Upper lobe of left lung (tissue), 6 donors: Measurements from ENCODE around the gene ENPP5. TPM values are rescaled to one million over a fixed set of nuclear protein-coding genes. Genes with fewer than 3 reads are reported as not detected.
A peak's percentile ranks its signal among the peaks of the same experiment; 100 is the strongest.

ENCODE experiments used
- ATAC-seq, 2 donors: fragments of 200-7000 bp; cut with Tn5 transposase; one replicate each; pipeline ENCODE4 v1.9.1; 2022; ENCODE audit warnings: mild to moderate bottlenecking in 2 of 2, moderate library complexity in 2 of 2; ENCODE audit not compliant: low FRiP score in 2 of 2
- DNase-seq, 2 donors: peaks; one replicate each; pipeline ENCODE4 v3.0.0-alpha.2; 2019 to 2020
- H3K27ac ChIP-seq, 4 donors: fragments of 200-600 bp; sonication (generic); one replicate each; pipeline ENCODE4 v1.5.1; 2016 to 2019
- H3K27me3 ChIP-seq, 4 donors: fragments of 200-600 bp; sonication (generic); one replicate each; pipeline ENCODE4 v1.5.1; 2017 to 2019
- H3K36me3 ChIP-seq, 4 donors: fragments of 200-600 bp; sonication (generic); one replicate each; pipeline ENCODE4 v1.5.1; 2016 to 2019
- H3K4me1 ChIP-seq, 4 donors: fragments of 200-600 bp; sonication (generic); one replicate each; pipeline ENCODE4 v1.5.1; 2018 to 2019
- H3K4me3 ChIP-seq, 4 donors: fragments of 200-600 bp; sonication (generic); one replicate each; pipeline ENCODE4 v1.5.1; 2017 to 2019; ENCODE audit warnings: mild to moderate bottlenecking in 2 of 4, moderate library complexity in 1 of 4
- H3K9me3 ChIP-seq, 4 donors: fragments of 200-600 bp; sonication (generic); one replicate each; pipeline ENCODE4 v1.5.1; 2018 to 2019
- EP300 ChIP-seq, 4 donors: sonication (generic); formaldehyde crosslinking; IDR thresholded peaks; one replicate each; pipeline ENCODE4 v1.5.1; 2017; ENCODE audit warnings: antibody characterized with exemption in 4 of 4, control low read depth in 2 of 4
- POLR2A ChIP-seq, 4 donors: fragments of 450-650 bp; IDR thresholded peaks; one replicate each; pipeline ENCODE4 v1.5.1; 2016 to 2017; ENCODE audit warnings: antibody characterized with exemption in 4 of 4, mild to moderate bottlenecking in 2 of 4
- POLR2AphosphoS5 ChIP-seq, 2 donors: sonication (generic); formaldehyde crosslinking; IDR thresholded peaks; one replicate each; pipeline ENCODE4 v1.5.1; 2017; ENCODE audit warnings: antibody characterized with exemption in 2 of 2
- WGBS, 2 donors: methylation state at CpG; one replicate each; pipeline ENCODE4 v1.1.5; 2017 to 2018; 5-methylcytosine and 5-hydroxymethylcytosine counted together
- total RNA-seq, 6 donors: library from RNA; depleted of rRNA in 4 of 6; stranded (reverse); fragments of >200 nt in 4 of 6; gene quantifications; one replicate each; pipeline versions ENCODE4 v1.1.0 to v1.2.1, GENCODE V29; 2016 to 2021
- TF ChIP-seq, protein P1 (sequence below), 6 experiments: fragments of 450-650 bp in 4 of 6; fragments of 200-600 bp in 2 of 6; sonication (generic) in 2 of 6; IDR thresholded peaks; one replicate each; pipeline ENCODE4 v1.5.1; 2016 to 2019; ENCODE audit warnings: antibody characterized with exemption in 6 of 6
- donor health status: DM: no; HTN: no; CAD: no; lungs with moderate emphysema.
- donor health status: DM: no; HTN: yes; CAD: no; lungs with severe emphysema.

ENPP5 gene
- total RNA-seq, 6 donors from 2014 or later: 2.7 to 21.0 (median 7.8) TPM

- Histone ChIP-seq H3K27me3 (no peaks in the 10 kb centered on the region), H3K36me3 (no peaks in the 10 kb centered on the region), H3K4me1 (no peaks in the 10 kb centered on the region), H3K27ac (no peak overlapping the region), H3K4me3 (no peak overlapping the region), H3K9me3 (no peaks in the 10 kb centered on the region)
- no peak for DNase-seq
- WGBS, 2 donors: 67 to 78% methylated on average over 1 of the region's 1 CpG
- no peak for ATAC-seq
- no peak for TF ChIP-seq EP300 (IDR thresholded peaks at IDR 0.05)
- TF ChIP-seq POLR2AphosphoS5 (IDR thresholded peaks at IDR 0.05): no peak
- TF ChIP-seq, protein P1, sequence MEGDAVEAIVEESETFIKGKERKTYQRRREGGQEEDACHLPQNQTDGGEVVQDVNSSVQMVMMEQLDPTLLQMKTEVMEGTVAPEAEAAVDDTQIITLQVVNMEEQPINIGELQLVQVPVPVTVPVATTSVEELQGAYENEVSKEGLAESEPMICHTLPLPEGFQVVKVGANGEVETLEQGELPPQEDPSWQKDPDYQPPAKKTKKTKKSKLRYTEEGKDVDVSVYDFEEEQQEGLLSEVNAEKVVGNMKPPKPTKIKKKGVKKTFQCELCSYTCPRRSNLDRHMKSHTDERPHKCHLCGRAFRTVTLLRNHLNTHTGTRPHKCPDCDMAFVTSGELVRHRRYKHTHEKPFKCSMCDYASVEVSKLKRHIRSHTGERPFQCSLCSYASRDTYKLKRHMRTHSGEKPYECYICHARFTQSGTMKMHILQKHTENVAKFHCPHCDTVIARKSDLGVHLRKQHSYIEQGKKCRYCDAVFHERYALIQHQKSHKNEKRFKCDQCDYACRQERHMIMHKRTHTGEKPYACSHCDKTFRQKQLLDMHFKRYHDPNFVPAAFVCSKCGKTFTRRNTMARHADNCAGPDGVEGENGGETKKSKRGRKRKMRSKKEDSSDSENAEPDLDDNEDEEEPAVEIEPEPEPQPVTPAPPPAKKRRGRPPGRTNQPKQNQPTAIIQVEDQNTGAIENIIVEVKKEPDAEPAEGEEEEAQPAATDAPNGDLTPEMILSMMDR (IDR thresholded peaks at IDR 0.05): no peak
- no peak for TF ChIP-seq POLR2A (IDR thresholded peaks at IDR 0.05)
Measured at GRCh38 chr6:46186583-46186982, 15.8 kb upstream of the ENPP5 start.

DNA sequence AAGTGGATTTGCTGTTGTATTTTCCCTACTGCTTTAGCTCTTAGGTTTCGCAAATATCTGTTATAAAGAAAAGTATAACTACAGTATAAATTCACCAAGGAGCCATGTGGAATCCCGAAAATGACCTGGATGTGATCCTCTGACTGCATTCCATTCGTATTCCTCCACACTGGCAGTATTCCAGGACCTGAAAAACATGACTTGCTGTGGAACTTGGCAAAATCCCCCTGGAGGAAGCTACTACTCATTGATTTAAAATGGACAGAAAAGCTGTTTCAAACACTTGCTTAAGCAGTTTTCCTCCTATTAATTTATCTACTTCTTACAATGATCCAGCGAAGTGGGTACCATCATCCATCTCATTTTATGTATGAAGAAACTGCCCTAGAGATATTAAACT, 13.3 kb upstream of the ENPP5 start:
- H3K27me3 ChIP-seq: no peaks in the 10 kb centered on the region
- H3K4me3 ChIP-seq: no peak overlapping the region
- no peaks in the 10 kb centered on the region for H3K9me3 ChIP-seq
- no peak overlapping the region for H3K27ac ChIP-seq
- H3K4me1 ChIP-seq: no peaks in the 10 kb centered on the region
- WGBS, 2 donors: 53 to 68% methylated on average over 4 of the region's 4 CpGs
- TF ChIP-seq, protein P1 (IDR thresholded peaks at IDR 0.05): no peak
- TF ChIP-seq POLR2AphosphoS5 (IDR thresholded peaks at IDR 0.05) (no peak), POLR2A (IDR thresholded peaks at IDR 0.05) (no peak), EP300 (IDR thresholded peaks at IDR 0.05) (no peak)
- peak in 1 of 2 donors; percentile 67 for ATAC-seq
- H3K36me3 ChIP-seq: no peaks in the 10 kb centered on the region
- no peak for DNase-seq

DNA sequence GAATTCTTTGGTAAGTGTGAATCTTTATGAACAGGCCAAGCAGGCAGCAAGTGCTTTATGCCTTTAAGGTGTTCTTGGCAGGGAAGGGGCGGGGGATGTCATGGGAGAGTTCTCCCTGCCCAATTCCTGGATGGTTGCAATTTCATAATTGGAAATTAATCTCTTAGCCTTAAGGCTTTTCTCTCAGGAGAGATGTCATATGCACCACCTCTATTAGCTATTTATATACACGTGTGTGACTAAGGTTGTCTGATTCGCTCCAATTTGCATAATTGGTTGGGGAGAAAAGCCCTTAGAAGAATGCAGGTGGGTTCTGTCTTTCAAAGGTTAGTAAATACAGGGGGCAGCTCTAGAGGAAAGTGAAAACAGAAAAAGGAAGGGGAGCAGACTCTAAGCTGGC, 5.2 kb upstream of the ENPP5 start:
- H3K27ac ChIP-seq: no peak overlapping the region
- WGBS, 2 donors: 77 to 82% methylated on average over 3 of the region's 3 CpGs

GRCh38 chr6:46175446-46175845, 4.7 kb upstream of the ENPP5 start:
- H3K36me3 ChIP-seq: no peaks in the 10 kb centered on the region
- no peak overlapping the region for H3K4me3 ChIP-seq
- ATAC-seq: no peak
- TF ChIP-seq POLR2AphosphoS5 (IDR thresholded peaks at IDR 0.05) (no peak), POLR2A (IDR thresholded peaks at IDR 0.05) (no peak), EP300 (IDR thresholded peaks at IDR 0.05) (no peak)
- TF ChIP-seq, protein P1 (IDR thresholded peaks at IDR 0.05): no peak
- no peak for DNase-seq
- H3K27me3 ChIP-seq: no peaks in the 10 kb centered on the region
- 87 to 90% methylated on average over 4 of the region's 4 CpGs for WGBS, 2 donors
- H3K4me1 ChIP-seq: peaks cover 0 to 9% (median 5%) of the 10 kb centered on the region in 4 donors
- H3K27ac ChIP-seq: no peak overlapping the region
- H3K9me3 ChIP-seq: no peaks in the 10 kb centered on the region

More for the DNA sequence above, 5.2 kb upstream of the ENPP5 start:
- ATAC-seq: no peak
- H3K36me3 ChIP-seq: no peaks in the 10 kb centered on the region
- H3K4me3 ChIP-seq: no peak overlapping the region
- no peaks in the 10 kb centered on the region for H3K9me3 ChIP-seq
- H3K4me1 ChIP-seq: peaks cover 0 to 5% (median 2%) of the 10 kb centered on the region in 4 donors
- TF ChIP-seq EP300 (IDR thresholded peaks at IDR 0.05) (no peak), POLR2A (IDR thresholded peaks at IDR 0.05) (no peak), POLR2AphosphoS5 (IDR thresholded peaks at IDR 0.05) (no peak)
- TF ChIP-seq, protein P1 (IDR thresholded peaks at IDR 0.05): no peak
- no peaks in the 10 kb centered on the region for H3K27me3 ChIP-seq
- DNase-seq: no peak

- TF ChIP-seq POLR2AphosphoS5 (IDR thresholded peaks at IDR 0.05): no peak
- TF ChIP-seq, protein P1 (IDR thresholded peaks at IDR 0.05): no peak
- no peak for TF ChIP-seq EP300 (IDR thresholded peaks at IDR 0.05)
- no peak for TF ChIP-seq POLR2A (IDR thresholded peaks at IDR 0.05)
- H3K27ac ChIP-seq: no peak overlapping the region
- no peaks in the 10 kb centered on the region for H3K27me3 ChIP-seq
- no peaks in the 10 kb centered on the region for H3K36me3 ChIP-seq
- H3K4me3 ChIP-seq: no peak overlapping the region
- DNase-seq (no peak), ATAC-seq (no peak)
- 66 to 67% methylated on average over 3 of the region's 3 CpGs for WGBS, 2 donors
- peaks cover 0 to 15% (median 5%) of the 10 kb centered on the region in 4 donors for H3K4me1 ChIP-seq
- H3K9me3 ChIP-seq: no peaks in the 10 kb centered on the region
Measured at GRCh38 chr6:46174904-46175303, 4.1 kb upstream of the ENPP5 start.
